Measurements from ENCODE around the gene C5orf58. TPM values are rescaled to one million over a fixed set of nuclear protein-coding genes. Genes with fewer than 3 reads are reported as not detected.

C5orf58 gene
- total RNA-seq, 2 donors from 2014 or later, result not detected

GRCh38 chr5:170249355-170249754, 16.6 kb downstream of the C5orf58 start:
- Histone ChIP-seq H3K4me3 (no peak overlapping the region), H3K9me3 (no peaks in the 10 kb centered on the region), H3K27ac (no peak overlapping the region), H3K4me1 (ENCODE audit: control insufficient read depth in 1 of 2, low read depth in 2 of 2) (no peaks in the 10 kb centered on the region), H3K36me3 (no peaks in the 10 kb centered on the region), H3K27me3 (replicated peaks; ENCODE audit: insufficient read depth) (peaks cover 6% of the 10 kb centered on the region)
- TF ChIP-seq CTCF (IDR thresholded peaks at IDR 0.05), result no peak
- ATAC-seq (ENCODE audit: insufficient number of reproducible peaks, low FRiP score, low read depth) (no peak), DNase-seq (ENCODE audit: low spot score) (no peak)

- no peak overlapping the region for H3K4me3 ChIP-seq
- H3K27me3 ChIP-seq (replicated peaks; ENCODE audit: insufficient read depth), result peaks cover 6% of the 10 kb centered on the region
- H3K36me3 ChIP-seq, result no peaks in the 10 kb centered on the region
- no peak for TF ChIP-seq CTCF (IDR thresholded peaks at IDR 0.05)
- H3K9me3 ChIP-seq, result no peaks in the 10 kb centered on the region
- H3K4me1 ChIP-seq (ENCODE audit: control insufficient read depth in 1 of 2, low read depth in 2 of 2), result no peaks in the 10 kb centered on the region
- DNase-seq (ENCODE audit: low spot score) (no peak), ATAC-seq (ENCODE audit: insufficient number of reproducible peaks, low FRiP score, low read depth) (no peak)
- H3K27ac ChIP-seq, result no peak overlapping the region
Measured at GRCh38 chr5:170250810-170251317, 18.1 kb downstream of the C5orf58 start.

- DNase-seq (ENCODE audit: low spot score) (no peak), ATAC-seq (ENCODE audit: insufficient number of reproducible peaks, low FRiP score, low read depth) (no peak)
- no peak for TF ChIP-seq CTCF (IDR thresholded peaks at IDR 0.05)
- Histone ChIP-seq H3K27ac (no peak overlapping the region), H3K36me3 (no peaks in the 10 kb centered on the region), H3K27me3 (replicated peaks; ENCODE audit: insufficient read depth) (peaks cover 6% of the 10 kb centered on the region), H3K4me1 (ENCODE audit: control insufficient read depth in 1 of 2, low read depth in 2 of 2) (no peaks in the 10 kb centered on the region), H3K9me3 (no peaks in the 10 kb centered on the region), H3K4me3 (no peak overlapping the region)
Measured at GRCh38 chr5:170251462-170251861, 18.7 kb downstream of the C5orf58 start.

- H3K27ac ChIP-seq, result no peak overlapping the region
- DNase-seq (ENCODE audit: low spot score), result no peak
- H3K36me3 ChIP-seq, result no peaks in the 10 kb centered on the region
- no peaks in the 10 kb centered on the region for H3K4me1 ChIP-seq (ENCODE audit: control insufficient read depth in 1 of 2, low read depth in 2 of 2)
- no peak overlapping the region for H3K4me3 ChIP-seq
- no peaks in the 10 kb centered on the region for H3K9me3 ChIP-seq
- TF ChIP-seq CTCF (IDR thresholded peaks at IDR 0.05), result no peak
- no peak for ATAC-seq (ENCODE audit: insufficient number of reproducible peaks, low FRiP score, low read depth)
- H3K27me3 ChIP-seq (replicated peaks; ENCODE audit: insufficient read depth), result peaks cover 2% of the 10 kb centered on the region
Measured at GRCh38 chr5:170252109-170252508, 19.3 kb downstream of the C5orf58 start.

GRCh38 chr5:170252720-170253350, 20.1 kb downstream of the C5orf58 start:
- no peaks in the 10 kb centered on the region for H3K4me1 ChIP-seq (ENCODE audit: control insufficient read depth in 1 of 2, low read depth in 2 of 2)
- H3K4me3 ChIP-seq, result no peak overlapping the region
- DNase-seq (ENCODE audit: low spot score), result no peak
- no peak for ATAC-seq (ENCODE audit: insufficient number of reproducible peaks, low FRiP score, low read depth)
- H3K27ac ChIP-seq, result no peak overlapping the region
- H3K9me3 ChIP-seq, result no peaks in the 10 kb centered on the region
- no peaks in the 10 kb centered on the region for H3K36me3 ChIP-seq
- no peak for TF ChIP-seq CTCF (IDR thresholded peaks at IDR 0.05)
- no peaks in the 10 kb centered on the region for H3K27me3 ChIP-seq (replicated peaks; ENCODE audit: insufficient read depth)

Data from thoracic aorta (tissue), 2 donors.